GM18907 (cell line): Measurements from ENCODE around the gene CXCL13.
"Not testable (repeated sequence)": the region's sequence is repeated elsewhere in the genome, so short reads cannot be mapped to it uniquely, and the experiment has no call there.

Source experiments
- ATAC-seq: cut with Tn5 transposase; IDR thresholded peaks from one replicate; pipeline ENCODE4 v1.9.1; 2021; ENCODE audit warnings: mild to moderate bottlenecking, moderate library complexity; ENCODE audit not compliant: unreplicated experiment

The CXCL13 gene

GRCh38 chr4:77653162-77653758 lies 47.6 kb downstream of the CXCL13 start:
- no peak for ATAC-seq

- not testable (repeated sequence) for ATAC-seq
Observed at GRCh38 chr4:77660318-77660717, 54.7 kb downstream of the CXCL13 start.
